GM21576 (cell line): ENCODE data around the gene LKAAEAR1.

Experiments used
- ATAC-seq: cut with Tn5 transposase; IDR thresholded peaks from one replicate; pipeline ENCODE4 v1.9.1; 2021; ENCODE audit warnings: mild to moderate bottlenecking, moderate library complexity; ENCODE audit not compliant: unreplicated experiment

The LKAAEAR1 gene

DNA sequence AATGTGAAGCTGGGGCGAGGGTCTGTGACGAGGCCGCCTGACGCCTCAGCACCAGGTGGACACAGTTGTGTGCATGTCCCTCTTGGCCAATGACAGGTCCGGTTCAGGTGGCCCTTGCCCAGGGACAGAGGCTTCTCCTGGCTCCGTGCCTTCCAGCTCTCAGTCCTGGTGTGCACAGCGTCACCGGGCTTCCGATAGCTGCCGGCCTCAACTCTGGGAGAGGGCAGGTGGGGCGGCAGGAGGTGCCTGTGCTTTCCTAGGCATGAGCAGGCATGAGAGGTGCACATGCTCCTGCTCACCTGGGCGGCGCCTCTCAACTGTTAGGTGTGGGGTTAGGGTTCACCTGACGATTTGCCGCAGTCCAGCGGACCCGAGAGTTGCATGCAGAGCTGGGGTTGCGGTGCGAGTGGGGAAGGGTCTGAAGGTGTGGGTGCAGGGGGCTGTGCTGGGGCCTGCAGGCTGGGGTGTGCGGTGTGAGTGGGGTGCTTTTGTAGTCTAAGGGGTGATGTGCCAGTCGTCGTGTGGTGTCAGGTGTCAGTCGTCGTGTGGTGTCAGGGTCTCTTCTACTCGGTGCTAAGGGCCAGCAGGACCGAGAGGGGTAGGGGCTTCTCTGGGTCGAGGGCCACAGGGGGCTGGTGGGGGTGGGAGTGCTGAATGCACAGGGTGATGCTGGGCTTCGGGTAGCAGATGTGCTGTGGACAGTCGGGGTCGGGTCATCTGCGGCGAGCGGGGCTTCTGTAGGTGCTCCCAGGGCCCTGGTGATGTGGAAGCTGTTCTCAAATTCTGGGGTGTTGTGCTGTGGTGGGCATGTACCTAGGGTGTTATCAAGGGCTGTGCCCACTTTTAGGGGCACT, 31.0 kb downstream of the LKAAEAR1 start:
- no peak for ATAC-seq

DNA sequence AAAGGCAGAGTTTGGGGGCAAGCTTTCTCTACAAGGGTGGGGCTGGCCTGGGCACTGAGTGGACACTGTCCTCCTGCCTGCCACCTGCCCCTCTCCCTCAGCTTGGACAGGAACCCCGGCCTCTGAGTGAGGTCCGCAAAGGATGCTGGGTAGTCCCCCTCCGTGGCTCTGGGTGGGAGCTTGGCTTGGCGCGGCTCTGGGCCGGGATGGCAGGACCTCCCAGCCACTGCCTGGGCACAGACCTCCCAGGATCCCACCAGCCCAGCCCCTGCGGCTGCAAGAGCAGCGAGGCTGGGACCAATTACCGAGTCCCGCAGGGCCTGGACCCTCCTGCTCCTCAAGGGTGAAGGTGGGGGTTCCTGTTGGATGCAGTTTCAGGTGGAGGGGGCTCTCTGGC, 31.9 kb downstream of the LKAAEAR1 start:
- ATAC-seq, result no peak

DNA sequence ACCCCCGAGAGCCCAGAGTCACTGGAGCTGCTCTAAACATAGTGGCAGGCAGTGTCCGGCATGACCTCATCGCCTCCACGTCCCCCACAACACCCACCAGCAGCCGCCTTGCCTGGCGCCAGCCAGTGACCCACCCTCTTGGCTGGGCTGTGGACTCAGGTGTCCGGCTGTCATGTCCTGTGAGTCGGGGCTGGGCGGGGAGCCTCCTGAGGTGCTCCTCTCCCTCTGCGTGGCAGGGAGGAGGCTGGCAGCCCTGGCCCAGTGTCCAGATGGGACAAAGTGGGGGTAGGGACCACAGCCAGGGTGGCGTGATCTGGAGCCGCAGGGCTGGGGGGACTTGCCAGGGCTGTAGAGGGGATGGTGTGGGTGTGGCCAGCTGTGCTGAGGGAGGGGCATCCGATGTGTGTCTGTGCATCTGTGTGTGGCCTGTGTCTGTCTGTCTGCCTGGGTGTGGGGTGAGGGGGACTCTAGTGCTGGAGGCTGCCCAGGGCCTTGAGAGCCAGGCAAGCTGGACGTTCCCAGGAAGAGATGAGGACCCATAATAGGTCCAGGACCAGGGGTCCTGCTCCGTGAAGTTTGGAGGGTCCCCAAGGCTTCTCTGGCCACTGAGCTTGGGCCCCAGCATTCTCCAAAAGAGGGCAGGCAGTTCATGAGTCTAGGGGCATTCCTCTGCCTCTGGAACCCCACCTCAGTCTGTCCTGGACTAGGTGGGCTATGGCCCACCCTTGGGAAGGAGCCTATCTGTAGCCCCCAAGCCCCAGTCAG, 32.5 kb downstream of the LKAAEAR1 start:
- ATAC-seq, result no peak

DNA sequence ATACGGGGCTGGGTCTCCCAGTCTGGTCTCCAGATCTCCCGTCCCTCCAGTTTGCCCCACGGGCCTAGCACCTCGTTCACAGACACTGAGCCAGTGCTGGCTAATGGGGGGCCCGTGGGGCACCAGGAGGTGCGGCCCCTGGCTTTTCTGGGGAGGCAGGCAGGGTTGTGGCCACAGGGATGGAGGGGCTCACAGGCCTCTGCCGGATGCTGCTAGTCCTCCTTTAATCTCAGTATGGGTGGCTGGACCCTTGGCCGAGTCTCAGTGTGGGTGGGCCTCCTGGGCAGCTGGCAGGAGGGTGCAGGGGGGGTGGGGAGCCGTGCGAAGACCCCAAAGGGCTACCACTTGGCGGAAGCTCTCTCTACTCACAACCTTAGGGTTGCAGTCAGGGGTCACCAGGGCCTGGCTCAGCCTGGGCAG, 33.2 kb downstream of the LKAAEAR1 start:
- no peak for ATAC-seq

DNA sequence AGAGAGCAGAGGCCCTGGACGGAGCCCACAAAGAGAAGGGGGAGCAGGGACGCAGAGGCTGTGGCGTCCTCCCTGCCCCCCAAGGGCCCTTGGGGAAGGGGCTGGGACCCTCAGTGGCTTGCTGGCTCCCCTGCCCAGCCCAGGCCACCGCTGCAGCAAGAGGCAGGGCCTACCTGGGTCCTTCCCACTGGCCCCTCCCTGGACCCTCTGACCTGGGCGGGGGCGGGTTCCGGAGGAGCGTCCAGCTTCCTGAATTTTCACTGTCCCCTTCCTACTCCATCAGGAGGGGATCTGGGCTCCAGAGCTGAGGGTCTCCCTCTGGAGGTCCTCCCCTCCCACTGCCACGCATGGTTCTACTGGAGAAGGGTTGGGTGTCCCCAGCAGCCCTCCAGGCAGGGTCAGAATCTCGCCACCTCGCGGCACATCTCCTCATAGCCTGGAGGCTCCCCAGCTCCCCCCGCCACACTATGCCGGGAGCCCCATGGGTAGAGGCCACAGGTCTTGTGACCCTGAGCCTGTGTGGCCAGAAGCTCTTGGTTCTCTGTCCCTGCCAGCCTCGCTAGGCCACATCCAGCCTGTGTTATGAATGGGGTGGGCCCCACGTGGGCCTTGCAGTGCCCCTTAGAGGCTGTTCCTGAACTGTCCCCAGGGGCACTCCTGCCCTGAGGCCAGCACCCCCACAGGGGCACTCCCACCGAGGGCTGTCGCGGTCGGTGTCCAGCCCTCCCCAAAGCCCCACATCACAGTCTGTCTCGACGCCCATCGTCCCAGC, 33.8 kb downstream of the LKAAEAR1 start:
- ATAC-seq, result no peak

DNA sequence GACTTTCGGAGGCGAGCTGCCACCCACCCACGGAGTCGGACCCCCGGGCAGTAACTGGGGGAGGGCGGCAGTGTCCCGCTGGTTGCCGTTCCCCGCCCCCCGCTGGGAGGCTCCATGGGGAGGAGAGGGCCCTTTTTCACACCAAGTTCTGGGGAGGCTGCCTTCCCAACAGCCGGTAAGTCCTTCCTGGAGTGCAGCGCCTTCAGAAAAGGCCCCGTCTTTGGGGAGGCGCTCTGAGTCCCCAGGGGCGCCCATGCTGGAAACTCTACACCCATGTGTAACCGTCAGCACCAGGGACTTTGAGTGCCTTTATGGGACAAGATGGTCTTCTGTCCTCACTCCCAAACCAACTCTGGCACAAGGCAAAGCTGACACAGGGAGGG, 34.3 kb downstream of the LKAAEAR1 start:
- ATAC-seq, result no peak

DNA sequence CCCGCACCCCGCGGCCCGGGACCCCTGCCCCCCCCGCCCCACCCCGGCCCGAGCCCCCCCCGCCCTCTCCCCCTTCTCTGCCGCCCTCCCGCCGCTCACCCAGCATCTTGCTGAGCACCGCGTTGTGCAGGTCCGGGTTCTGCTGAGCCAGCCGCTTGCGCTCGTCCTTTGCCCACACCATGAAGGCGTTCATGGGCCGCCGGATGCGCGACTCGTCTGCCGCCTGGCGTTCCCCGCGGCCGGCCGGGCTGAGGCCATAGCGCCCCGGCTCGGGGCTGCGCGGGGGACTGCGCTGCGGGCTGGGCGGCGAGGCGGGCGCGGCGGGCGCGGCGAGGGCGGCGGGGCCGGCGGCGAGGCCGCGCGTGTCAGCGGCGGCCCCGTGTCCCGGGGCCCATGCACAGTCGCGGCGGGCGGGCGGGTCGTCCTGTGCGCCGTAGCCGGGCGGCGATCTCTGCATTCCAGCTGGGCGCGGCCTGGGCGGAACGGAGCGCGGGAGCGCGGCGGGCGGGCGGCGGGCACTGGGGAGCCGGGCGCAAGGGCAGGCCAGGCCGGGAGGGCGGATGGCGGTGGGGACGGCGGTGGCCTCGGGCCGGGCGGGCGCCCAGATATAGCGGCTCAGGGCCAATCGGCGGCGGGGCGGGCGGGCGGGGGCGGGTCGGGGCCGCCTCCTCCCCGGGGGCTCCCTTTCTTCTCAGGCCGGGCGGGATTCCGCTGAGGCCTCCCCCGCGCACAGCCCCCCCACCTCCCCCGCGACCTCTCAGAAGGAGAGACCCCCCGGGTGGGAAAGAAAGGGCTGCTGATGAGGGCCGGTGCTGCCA, 34.9 kb downstream of the LKAAEAR1 start, which contains the start of gene SOX18:
Gene SOX18, minus strand, starts transcription at position 580 of the 818 bp plus-strand sequence. Its CDS starts 123 bp downstream, at position 457.
- ATAC-seq, result no peak

DNA sequence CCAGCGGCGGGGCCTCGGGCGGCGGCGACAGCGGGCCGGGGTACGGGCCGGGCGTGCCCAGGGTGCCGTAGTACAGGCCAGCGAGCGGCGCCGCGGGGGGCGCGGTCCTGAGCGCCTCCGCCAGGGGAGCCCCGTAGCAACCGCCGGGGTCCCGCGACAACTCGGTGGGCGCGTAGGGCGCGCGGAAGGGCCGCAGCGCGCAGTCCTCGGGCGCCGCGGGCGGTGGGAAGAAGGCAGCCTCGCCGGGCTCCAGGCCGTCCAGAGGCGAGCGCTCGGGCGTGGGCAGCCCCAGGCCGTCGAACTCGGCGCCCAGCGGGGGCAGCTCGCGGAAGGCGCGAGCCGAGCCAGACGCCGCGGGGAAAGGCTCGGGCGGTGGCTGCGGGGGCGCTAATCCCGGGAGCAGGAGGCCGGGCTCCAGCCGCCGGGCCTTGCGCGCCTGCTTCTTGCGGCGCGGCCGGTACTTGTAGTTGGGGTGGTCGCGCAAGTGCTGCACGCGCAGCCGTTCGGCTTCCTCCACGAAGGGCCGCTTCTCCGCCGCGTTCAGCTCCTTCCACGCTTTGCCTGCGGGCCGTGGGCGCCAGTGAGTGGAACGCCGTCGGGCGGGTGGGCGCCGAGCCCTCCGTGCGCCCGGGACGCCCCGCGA, 35.7 kb downstream of the LKAAEAR1 start:
- ATAC-seq, result no peak

DNA sequence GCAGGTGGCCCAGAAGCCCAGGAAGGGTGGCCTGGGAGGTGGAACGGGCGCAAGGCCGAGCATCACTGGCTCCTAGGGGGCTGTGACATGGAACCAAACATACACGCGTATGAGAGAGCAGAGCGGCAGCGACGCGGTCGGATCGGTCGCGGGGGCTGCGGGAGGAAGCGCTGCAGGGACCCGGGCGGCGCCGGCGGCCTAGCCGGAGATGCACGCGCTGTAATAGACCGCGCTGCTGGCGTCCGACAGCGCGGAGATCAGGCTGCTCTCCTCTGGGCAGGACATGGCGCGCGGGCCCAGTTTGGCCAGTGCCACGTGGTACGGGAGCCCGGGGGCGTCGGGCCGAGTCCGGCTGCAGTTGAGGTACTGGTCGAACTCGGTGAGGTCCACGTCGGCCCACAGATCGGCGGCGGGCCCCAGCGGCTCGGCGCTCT, 36.2 kb downstream of the LKAAEAR1 start:
- no peak for ATAC-seq

DNA sequence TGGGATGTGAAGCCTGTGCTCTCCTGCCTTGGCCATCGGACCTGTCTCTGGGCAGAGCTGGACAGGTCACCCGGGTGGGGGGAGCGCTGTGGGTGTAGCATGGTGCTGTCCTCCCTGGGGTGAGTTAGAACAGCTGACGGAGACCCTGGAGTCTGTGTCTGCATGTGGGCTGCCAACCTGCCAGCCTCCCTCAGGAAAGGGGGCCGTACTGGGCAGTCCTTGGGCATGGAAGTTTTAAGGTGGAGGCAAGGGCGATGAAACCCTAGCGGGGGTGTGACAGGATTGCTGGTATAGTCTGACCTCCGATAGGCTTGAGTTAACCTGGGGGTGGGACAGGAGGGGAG, 37.2 kb downstream of the LKAAEAR1 start:
- no peak for ATAC-seq

DNA sequence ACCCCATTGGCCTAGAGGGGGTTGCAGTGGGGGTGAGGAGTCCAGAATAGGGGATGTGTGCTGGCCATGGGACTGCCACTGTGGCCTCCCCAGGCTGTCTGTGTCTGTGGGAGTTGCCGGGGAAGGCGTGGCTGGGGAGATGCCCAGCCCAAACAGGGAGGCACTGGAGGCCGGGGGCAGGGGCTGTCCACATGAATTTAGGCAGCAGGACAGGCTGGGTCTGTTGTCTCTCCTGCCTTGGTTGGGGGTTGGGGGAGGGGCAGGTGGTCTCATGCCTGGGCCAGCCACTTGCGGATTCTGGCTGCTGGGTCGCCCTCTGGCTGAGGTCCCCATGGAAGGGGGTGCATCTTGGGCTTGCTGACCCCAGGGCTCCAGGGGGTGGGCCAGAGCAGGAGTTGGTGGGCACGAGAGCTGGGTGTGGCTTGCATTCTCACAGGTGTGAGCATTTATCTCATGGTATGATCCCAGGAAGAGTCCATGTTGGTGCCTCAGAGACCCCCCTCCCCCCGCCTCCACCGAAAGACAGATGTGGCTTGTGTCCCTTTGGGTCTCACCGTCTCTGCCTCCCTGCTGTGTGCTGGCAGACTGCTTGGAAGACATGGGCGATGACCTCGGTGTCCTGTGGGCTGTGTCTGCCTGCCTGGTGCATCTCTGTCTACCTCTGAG, 38.7 kb downstream of the LKAAEAR1 start:
- ATAC-seq, result no peak

DNA sequence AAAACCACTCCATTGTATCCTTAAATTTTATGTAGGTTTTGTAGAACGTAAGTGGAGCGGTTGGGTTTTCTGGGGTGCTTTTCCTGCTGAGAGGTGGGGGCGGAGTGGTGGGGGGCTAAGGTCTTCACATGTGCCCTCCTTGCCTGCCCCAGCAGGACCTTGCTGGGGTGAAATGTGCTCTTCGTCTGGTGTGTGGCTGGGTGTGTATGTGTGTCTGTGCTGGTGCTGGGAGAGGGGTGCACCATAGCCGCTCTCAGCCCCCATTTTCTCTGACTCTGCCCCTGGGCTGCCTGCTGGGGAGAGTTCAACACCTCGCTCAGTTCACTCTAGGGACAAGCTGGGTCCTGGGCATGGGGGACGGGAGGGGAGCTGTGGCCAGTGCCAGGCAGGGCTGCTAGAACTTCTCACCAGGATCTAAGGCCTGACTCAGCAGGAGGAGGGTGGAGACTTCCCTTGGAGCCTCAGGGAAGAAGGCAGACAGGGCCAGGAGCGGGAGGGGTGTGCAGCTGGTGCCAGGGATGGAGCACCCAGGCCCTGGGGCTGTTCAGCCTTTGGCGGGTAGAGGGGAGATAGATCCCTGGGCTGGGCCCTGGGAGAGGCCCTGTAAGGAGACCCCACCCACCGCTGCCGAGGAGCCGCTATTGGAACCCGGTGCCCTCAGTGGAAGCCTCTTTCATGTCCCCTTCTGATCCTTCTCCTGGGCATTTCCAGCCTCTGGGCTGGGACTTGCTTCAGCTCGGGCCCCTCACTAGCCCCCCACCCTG, 39.5 kb downstream of the LKAAEAR1 start:
- no peak for ATAC-seq

DNA sequence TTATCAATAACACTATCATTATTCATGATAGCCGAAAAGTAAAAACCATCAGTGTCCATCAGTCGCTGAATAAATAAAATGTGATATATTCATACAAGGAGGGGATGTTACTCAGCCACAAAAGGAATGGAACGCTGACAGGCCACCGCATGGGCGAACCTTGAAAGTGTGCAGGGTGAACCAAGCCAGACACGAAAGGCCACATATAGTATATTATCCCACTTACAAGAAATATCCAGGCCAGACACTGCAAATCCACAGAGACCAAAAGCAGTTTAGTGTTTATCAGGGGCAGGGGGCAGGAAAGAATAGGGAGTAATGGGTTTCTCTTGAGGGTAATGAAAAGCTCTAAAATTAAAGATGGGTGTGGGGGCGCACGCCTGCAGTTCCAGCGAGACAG, 40.4 kb downstream of the LKAAEAR1 start:
- ATAC-seq, result no peak

DNA sequence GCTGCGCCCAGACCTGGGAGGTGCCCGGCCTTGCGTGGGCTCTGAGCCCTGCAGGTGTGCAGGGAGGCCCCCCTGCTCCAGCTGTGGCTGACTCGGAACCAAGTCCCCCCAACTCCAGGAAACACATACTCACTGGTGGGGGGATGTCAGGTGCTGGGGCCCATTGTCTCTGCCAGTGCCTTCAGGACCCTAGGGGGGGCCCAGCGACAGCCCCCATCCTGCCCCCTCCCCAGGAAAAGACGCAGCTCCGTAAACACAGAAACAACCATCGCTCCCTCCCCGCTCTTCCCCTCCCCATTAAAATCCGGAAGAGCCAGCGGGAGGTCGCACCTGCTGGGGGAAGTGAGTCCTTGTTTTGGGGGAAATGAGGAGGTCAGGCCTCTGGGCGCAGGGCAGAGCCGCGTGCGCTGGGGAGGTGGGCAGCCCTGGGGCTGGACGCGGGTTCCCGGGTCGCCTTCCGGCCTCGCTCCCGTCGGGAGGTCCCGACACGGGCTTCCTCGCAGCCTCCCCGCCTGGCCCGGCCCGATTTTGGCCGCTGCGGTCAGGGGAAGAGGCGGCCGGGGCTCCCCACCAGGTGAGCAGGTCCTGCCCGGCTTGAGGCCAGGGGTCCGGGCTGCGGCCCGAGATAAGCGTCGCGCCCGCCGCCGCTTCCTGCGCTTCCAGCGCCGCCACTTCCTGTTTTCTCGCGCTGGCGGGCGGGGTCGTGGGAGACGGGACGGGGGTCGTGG, 42.0 kb downstream of the LKAAEAR1 start:
- ATAC-seq, result no peak

DNA sequence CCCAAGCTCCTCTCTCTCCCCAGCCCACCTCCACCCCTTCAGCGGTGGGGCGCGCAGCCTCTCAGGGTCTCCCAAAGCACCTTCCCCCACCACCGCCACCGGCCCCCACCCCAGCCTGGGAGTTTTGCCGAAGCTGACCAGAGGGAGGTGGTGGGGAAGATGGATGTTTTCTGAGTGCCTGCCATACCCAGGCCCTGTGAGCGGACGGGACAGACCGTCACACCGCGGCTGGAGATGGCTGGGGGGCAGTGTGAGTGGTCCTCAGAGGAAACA, 42.5 kb downstream of the LKAAEAR1 start:
- no peak for ATAC-seq

DNA sequence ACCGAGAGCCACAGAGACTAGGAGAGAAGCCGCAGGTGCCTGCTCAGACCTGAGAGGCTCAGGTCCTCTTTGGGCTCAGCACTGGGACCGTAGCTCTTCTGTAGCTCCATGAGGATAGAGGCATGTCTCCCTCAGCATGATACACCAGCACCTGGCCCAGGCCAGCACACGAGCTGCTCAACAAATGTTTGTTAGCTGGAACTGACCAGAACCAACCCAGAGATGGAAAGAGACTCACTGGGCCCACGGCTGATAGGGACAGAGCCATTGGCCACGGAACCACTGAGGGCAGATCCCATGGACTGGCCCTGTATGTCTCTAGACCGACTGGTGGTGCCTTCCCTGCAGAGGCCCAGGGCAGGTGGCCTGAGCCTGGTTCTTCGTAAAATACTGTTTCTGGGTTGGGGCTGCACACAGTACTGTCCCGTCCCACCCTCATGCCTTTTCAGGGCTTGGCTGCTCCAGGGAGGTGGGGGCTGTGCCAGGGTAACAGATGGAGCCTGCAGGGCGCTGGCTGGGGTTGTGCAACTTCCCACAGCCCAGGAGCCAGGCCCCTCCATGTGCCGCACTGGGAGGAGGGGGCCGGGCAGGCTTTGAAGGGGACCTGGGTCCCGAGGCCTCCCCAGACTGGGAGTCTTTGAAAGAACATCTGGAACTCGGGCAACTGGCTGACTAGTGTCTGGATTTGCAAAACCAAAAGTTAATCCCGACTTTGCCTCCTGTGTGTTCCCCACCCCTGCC, 43.0 kb downstream of the LKAAEAR1 start:
- ATAC-seq, result no peak

DNA sequence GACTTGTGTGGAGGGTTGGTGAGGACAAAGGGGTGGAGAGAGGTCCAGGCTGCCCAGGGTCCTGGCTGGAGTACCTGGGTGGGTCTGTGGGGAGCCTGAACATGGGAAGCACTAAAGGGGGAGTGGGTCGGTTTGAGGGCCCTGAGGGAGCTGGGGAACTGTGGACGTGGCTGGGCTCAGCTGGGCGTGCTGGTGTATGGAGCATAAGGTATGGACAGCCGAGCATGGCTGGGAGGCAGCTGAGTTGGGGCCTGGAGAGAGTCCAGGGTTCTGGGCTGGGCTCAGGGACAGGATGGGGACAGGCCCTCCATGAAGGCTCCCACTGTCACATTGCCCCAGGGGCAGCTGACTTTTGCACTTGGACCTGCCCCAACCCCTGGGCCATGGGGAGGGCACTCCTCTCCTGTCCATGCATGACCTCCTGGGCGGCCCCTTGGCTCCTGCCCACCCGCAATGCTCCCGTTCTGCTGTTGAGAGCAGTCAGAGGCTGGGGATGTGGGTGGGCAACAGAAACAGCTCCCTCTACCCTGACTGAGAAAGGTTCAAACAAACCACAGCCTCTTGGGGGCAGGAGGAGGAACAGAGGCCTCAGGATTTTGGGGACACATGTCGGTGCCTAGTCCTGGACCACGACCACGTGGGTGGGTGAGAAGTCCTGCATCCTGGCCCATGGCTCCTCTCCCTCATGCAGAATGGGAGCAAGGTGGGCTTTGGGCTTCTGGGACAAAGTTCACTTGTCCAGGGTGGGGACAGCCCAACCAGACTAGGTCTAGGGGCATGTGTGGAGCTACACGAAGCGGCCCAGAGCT, 43.8 kb downstream of the LKAAEAR1 start:
- no peak for ATAC-seq
